ENCODE measurements around the gene COL8A2. TPM values are rescaled to one million over a fixed set of nuclear protein-coding genes. Genes with fewer than 3 reads are reported as not detected.

Gene COL8A2
- total RNA-seq, 1 donor from 2014 or later = 0.50 TPM

DNA sequence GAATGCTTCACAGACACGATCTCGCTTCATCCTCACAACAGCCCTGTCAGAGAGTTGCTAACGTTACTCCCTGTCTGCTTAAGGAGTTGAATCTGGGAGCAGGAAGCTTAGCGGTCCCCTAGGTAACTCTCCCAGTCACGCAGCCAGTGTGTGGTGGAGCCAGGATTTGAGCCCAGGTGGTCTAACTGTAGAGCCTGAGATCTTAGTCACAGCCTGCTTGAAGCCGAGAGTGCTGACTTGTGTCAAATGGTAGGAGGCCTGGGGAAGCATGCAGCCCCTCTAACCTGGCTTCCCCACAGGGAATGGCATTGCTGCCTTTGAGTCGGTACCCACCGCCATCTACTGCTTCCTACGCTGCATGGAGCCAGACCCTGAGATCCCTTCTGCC, 32.2 kb downstream of the COL8A2 start:
- ATAC-seq (no peak), DNase-seq (ENCODE audit: low spot score) (no peak)

- DNase-seq (ENCODE audit: low spot score) = no peak
- ATAC-seq = no peak
Measured at GRCh38 chr1:36092166-36092797, 32.7 kb downstream of the COL8A2 start.

GRCh38 chr1:36091698-36092097, 33.3 kb downstream of the COL8A2 start:
- DNase-seq (ENCODE audit: low spot score) (no peak), ATAC-seq (no peak)

DNA sequence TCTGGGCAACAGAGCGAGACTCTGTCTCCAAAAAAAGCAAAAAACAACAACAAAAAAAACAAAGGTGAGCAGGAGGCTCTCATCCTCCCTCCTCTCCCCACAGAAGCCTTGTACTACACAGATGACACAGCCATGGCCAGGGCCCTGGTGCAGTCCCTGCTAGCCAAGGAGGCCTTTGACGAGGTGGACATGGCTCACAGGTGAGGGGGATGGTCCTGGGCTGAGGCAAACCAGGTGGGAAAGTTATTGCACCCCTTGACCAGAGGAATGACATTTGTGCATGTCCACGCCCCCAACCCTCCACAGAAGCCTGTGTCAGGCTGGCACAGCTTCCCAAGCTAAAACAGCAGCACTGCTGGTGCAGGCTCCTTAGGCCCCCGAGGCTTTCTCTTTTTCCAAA, 33.9 kb downstream of the COL8A2 start:
- ATAC-seq = no peak
- no peak for DNase-seq (ENCODE audit: low spot score)

DNA sequence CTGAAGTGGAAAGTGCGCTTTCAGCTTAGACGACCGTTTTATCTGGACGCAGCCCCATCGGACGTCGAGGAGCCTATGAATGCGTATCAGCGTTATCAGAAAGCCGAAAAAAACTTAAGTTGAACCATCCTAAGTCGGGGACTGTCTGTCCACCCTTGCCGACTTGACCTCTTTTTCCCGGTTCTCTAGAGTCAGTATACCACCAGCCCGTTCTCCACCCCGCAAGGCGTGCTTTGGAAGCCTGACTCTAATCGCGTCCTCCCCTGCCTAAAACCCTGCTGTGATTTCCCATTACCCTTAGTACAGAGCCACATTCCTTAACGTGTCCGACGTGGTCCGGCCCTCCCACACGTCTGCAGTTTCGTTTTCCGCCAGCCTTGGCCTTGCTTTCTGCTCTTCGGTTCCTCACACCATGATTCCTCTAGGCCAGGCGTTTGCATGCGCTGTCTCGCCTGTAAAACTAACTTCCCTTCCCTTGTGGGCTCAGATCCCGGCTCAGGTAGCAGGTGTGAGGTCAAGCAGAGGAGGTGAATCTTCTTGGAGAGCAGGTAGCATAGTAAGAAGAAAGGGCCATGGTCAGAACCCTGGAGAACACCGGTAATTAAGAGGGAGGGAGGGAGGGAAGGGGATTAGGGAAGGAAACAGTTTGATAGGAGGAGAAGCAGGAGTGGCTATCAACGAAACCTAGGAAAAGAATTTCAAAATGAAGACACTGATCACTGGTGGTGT, 35.5 kb downstream of the COL8A2 start:
- no peak for DNase-seq (ENCODE audit: low spot score)
- ATAC-seq = peak; percentile 3

GRCh38 chr1:36088577-36089392, 36.2 kb downstream of the COL8A2 start, which contains the start of gene ADPRS:
Gene ADPRS (plus strand): TSS chr1:36088892. CDS start chr1:36088905, 13 bp downstream.
- peak; percentile 96 for ATAC-seq
- peak; percentile 91 for DNase-seq (ENCODE audit: low spot score)

GRCh38 chr1:36088265-36088576, 36.8 kb downstream of the COL8A2 start:
- DNase-seq (ENCODE audit: low spot score) (no peak), ATAC-seq (peak; percentile 2)

- ATAC-seq (no peak), DNase-seq (ENCODE audit: low spot score) (peak; percentile 46)
Measured at GRCh38 chr1:36087233-36088123, 37.5 kb downstream of the COL8A2 start.

- no peak for ATAC-seq
- DNase-seq (ENCODE audit: low spot score) = peak; percentile 41
Measured at GRCh38 chr1:36086529-36087232, 38.3 kb downstream of the COL8A2 start.

GRCh38 chr1:36085686-36086526, 39.1 kb downstream of the COL8A2 start:
- DNase-seq (ENCODE audit: low spot score) = peak; percentile 38
- ATAC-seq = no peak

DNA sequence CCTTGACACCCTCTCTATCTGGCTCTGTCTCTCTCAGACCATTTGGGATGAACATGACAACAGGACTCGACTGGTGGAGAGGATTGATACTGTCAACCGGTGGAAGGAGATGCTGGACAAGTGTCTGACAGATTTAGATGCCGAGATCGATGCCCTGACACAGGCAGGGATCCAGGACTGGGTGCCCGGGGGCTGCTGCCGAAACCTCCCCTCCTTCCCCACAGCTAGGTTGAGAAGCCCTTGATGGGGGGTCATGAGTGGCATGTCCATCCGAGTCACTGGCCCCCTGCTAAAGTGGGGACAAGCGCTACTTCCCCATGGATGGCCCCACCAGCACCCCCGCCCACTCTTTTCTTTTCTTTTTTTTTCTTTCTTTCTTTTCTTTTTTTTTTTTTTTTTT, 39.9 kb downstream of the COL8A2 start:
- ATAC-seq = no peak
- DNase-seq (ENCODE audit: low spot score) = peak; percentile 40

- ATAC-seq = no peak
- peak; percentile 46 for DNase-seq (ENCODE audit: low spot score)
Measured at GRCh38 chr1:36084497-36085115, 40.4 kb downstream of the COL8A2 start.

GRCh38 chr1:36083635-36084496, 41.2 kb downstream of the COL8A2 start, which contains the start of gene TEKT2:
Gene TEKT2 (plus strand): TSS chr1:36084094. CDS start chr1:36084922, 828 bp downstream.
- no peak for ATAC-seq
- DNase-seq (ENCODE audit: low spot score) = peak; percentile 48

GRCh38 chr1:36083219-36083618, 41.8 kb downstream of the COL8A2 start:
- ATAC-seq (no peak), DNase-seq (ENCODE audit: low spot score) (peak; percentile 16)

DNA sequence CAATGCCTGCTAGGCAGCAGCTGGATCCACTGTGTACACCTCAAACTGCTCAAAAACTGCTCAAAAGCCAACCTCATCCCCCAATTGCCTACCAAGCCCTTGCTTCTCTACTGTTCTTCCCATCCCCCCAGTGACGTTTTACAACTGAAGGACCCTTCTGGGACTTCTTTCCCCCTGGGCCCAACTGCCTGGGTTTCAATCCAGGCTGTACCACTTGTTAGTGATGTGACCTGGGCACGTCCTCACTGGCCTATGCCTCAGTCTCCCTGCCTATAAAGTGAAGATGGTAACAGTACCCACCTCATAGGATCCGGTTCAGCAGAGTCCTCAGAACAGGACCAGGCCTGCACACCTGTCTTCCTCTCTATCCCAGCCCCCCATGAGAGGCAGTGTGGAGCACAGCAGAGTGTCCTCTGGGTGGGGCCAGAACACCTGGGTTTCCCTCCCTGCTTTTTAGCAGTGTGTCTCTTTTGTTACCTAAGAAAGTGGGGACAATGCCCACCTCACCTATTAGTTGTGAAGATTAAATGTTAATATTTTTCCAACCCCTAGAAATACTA, 43.0 kb downstream of the COL8A2 start:
- no peak for ATAC-seq
- DNase-seq (ENCODE audit: low spot score) = peak; percentile 21

GRCh38 chr1:36080801-36081200, 44.2 kb downstream of the COL8A2 start:
- DNase-seq (ENCODE audit: low spot score) (no peak), ATAC-seq (no peak)

DNA sequence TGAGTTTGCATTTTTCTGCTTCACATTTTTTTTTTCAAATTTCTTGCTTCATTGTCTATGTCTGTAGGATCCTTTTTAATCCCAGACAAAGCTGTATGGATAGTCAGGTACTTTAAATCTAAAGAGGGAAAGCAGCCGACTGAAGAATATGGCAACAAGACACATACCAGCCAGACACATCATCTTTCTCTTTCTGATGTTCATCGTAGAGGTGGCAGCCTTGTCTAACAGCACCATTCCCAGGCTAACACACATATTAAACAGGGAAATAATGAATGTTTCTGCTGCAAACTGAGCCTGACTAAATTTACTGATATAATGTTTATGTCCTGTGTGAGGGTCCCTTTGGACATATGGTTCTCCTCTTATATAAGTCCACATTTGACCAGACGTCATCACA, 44.8 kb downstream of the COL8A2 start:
- ATAC-seq (no peak), DNase-seq (ENCODE audit: low spot score) (no peak)

Data from left lobe of liver (tissue), 2 donors.